SK-N-SH treated with all-trans-retinoic acid at 6 μM for 48 hours (cell line): ENCODE measurements around the gene STRBP.

Experiments used
- CSDC2 ChIP-seq: fragments of 250-450 bp; sonication (Bioruptor Pico); IDR thresholded peaks from 2 replicates; pipeline ENCODE4 v1.5.0; 2020; ENCODE audit warnings: mild to moderate bottlenecking, moderate library complexity
- TOX ChIP-seq: fragments of 250-450 bp; sonication (Bioruptor Pico); IDR thresholded peaks from 2 replicates; pipeline ENCODE4 v1.8.0; 2021; ENCODE audit warnings: mild to moderate bottlenecking, moderate library complexity, borderline replicate concordance
- ZFP3 ChIP-seq: fragments of 250-450 bp; sonication (Bioruptor Pico); IDR thresholded peaks from 2 replicates; pipeline ENCODE4 v1.5.0; 2020; ENCODE audit warnings: mild to moderate bottlenecking, moderate library complexity
- TF ChIP-seq, protein P1 (sequence below): fragments of 250-450 bp; sonication (Bioruptor Pico); IDR thresholded peaks from 2 replicates; pipeline ENCODE4 v1.8.0; 2021; ENCODE audit warnings: low read depth, mild to moderate bottlenecking, moderate library complexity, borderline replicate concordance

DNA sequence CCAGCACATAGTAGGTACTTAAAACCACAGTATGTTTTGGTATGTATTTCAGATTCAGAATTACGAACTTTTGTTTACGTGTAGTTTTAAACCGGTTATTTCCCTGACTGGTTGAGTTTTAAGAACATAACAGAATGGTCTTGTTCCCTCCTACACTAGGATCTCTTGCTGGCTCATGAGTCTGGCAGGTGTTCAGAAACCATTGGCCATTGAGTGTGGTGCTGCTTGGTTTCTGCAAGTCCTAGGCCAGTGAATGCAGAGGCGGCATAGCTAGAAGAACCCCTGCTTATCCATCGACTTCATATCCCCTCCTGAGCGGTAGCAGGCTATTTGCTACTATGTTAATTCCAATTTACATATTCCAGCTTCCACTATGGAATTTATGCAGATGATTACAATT lies 169.3 kb downstream of the STRBP start:
- TF ChIP-seq TOX (CRISPR knock-in tag) (no peak), CSDC2 (CRISPR knock-in tag) (no peak), ZFP3 (CRISPR knock-in tag) (no peak)
- TF ChIP-seq, protein P1, sequence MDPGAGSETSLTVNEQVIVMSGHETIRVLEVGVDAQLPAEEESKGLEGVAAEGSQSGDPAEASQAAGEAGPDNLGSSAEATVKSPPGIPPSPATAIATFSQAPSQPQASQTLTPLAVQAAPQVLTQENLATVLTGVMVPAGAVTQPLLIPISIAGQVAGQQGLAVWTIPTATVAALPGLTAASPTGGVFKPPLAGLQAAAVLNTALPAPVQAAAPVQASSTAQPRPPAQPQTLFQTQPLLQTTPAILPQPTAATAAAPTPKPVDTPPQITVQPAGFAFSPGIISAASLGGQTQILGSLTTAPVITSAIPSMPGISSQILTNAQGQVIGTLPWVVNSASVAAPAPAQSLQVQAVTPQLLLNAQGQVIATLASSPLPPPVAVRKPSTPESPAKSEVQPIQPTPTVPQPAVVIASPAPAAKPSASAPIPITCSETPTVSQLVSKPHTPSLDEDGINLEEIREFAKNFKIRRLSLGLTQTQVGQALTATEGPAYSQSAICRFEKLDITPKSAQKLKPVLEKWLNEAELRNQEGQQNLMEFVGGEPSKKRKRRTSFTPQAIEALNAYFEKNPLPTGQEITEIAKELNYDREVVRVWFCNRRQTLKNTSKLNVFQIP (CRISPR knock-in tag) = no peak
